K562 (cell line): ENCODE data around the gene TULP4. TPM values are rescaled to one million over a fixed set of nuclear protein-coding genes. Genes with fewer than 3 reads are reported as not detected.

ENCODE experiments used
- E2F6 ChIP-seq, 2 experiments: IDR thresholded peaks; 2 replicates each; pipeline ENCODE4 v1.6.1; 2011; ENCODE audit warnings: borderline replicate concordance in 1 of 2, control low read depth in 1 of 2, low read depth in 1 of 2, low read length in 1 of 2, mild to moderate bottlenecking in 1 of 2, mixed read lengths in 1 of 2, moderate library complexity in 1 of 2; ENCODE audit not compliant: insufficient read depth in 1 of 2, insufficient read length in 1 of 2, poor library complexity in 1 of 2, severe bottlenecking in 1 of 2; ENCODE audit errors: extremely low read depth in 1 of 2
- RNF219 ChIP-seq: fragments of 250-450 bp; sonication (Bioruptor Pico); IDR thresholded peaks from 2 replicates; pipeline ENCODE4 v1.5.0; 2022; ENCODE audit warnings: mild to moderate bottlenecking
- polyA plus RNA-seq, 8 experiments: library from polyadenylated mRNA; depleted of rRNA in 4 of 8; stranded (reverse) in 5 of 8; unstranded in 3 of 8; fragments of >200 nt; fragmentation: Nextera tagmentation in 2 of 8; fragmentation: Illumina TruSeq in 1 of 8; extraction: Ambion mirVana in 2 of 8; extraction: Trizol in 1 of 8; gene quantifications; 2 replicates each; pipeline versions ENCODE4 v1.2.1 to v1.2.3, GENCODE V29; 2011 to 2014; ENCODE audit warnings: inconsistent platforms in 1 of 8, missing spikeins in 1 of 8
- total RNA-seq, 7 experiments: library from RNA; depleted of rRNA in 6 of 7; stranded (reverse); fragments of >200 nt in 6 of 7; fragmentation: Illumina TruSeq in 2 of 7; extraction: Trizol in 2 of 7; gene quantifications; 2 replicates each; pipeline versions ENCODE4 v1.2.1 to v1.2.3, GENCODE V29; 2011 to 2021; ENCODE audit warnings: low replicate concordance in 1 of 7
- TF ChIP-seq, protein P1 (sequence below): fragments of 150-350 bp; conservative IDR thresholded peaks from 2 replicates; pipeline ENCODE4 v1.6.1; 2014; ENCODE audit warnings: low read length

The TULP4 gene
- total and polyA plus RNA-seq, 9 of the 15 experiments (the other 6 are each of a cell fraction or from before 2014, with no cell fraction given), result 1.2 to 50.4 (median 11.0) TPM

- TF ChIP-seq RNF219 (CRISPR knock-in tag) (no peak), E2F6 (IDR thresholded peaks at IDR 0.05; ENCODE audit: borderline replicate concordance in 1 of 2, extremely low read depth in 1 of 2, insufficient read depth in 1 of 2, insufficient read length in 1 of 2, low read depth in 1 of 2, low read length in 1 of 2, poor library complexity in 1 of 2, severe bottlenecking in 1 of 2) (no peak)
- TF ChIP-seq, protein P1, sequence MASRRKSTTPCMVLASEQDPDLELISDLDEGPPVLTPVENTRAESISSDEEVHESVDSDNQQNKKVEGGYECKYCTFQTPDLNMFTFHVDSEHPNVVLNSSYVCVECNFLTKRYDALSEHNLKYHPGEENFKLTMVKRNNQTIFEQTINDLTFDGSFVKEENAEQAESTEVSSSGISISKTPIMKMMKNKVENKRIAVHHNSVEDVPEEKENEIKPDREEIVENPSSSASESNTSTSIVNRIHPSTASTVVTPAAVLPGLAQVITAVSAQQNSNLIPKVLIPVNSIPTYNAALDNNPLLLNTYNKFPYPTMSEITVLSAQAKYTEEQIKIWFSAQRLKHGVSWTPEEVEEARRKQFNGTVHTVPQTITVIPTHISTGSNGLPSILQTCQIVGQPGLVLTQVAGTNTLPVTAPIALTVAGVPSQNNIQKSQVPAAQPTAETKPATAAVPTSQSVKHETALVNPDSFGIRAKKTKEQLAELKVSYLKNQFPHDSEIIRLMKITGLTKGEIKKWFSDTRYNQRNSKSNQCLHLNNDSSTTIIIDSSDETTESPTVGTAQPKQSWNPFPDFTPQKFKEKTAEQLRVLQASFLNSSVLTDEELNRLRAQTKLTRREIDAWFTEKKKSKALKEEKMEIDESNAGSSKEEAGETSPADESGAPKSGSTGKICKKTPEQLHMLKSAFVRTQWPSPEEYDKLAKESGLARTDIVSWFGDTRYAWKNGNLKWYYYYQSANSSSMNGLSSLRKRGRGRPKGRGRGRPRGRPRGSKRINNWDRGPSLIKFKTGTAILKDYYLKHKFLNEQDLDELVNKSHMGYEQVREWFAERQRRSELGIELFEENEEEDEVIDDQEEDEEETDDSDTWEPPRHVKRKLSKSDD, result no peak
Measured at GRCh38 chr6:158431036-158431435, 118.8 kb downstream of the TULP4 start (continued).
